ENCODE results near the gene TNPO1. TPM values are rescaled to one million over a fixed set of nuclear protein-coding genes. Genes with fewer than 3 reads are reported as not detected.

Gene TNPO1
- total RNA-seq, 2 donors from 2014 or later = 74.7 to 75.0 TPM

DNA sequence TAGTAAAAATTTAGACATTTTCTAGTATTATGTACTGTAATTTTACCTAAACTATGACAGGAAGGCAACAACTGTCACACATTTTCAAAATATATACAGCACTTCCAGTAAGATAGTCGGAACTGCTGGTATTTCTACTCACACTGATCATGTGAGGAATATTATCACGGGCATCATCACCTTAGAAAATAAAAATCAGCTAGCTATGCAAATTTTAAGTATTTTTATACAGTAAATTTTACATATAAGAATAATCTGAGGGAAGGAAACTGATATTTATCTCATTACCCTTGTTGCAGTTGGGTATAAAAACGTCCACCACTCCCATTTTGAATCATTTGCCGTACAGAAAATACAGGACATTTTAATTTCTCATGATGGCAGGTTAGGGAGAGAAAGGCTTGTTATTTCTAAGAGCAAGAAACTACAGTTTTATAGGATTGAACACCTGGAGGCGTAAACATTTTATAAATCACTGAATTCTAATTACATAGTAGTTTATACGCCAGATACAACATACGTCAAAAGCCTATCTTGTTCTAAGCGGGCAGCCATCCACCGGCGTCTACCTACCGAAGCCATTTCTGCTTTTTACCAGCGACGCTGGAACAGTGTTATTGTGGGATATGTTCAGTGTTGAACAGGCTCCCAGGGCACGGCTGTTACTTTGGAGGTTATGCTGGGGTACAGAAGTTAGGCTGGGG is 729 bp upstream of the TNPO1 start:
- DNase-seq (no peak), ATAC-seq (peak; percentile 20)
- intact Hi-C loops (cut with DNase I, micrococcal nuclease) = no loop called here

DNA sequence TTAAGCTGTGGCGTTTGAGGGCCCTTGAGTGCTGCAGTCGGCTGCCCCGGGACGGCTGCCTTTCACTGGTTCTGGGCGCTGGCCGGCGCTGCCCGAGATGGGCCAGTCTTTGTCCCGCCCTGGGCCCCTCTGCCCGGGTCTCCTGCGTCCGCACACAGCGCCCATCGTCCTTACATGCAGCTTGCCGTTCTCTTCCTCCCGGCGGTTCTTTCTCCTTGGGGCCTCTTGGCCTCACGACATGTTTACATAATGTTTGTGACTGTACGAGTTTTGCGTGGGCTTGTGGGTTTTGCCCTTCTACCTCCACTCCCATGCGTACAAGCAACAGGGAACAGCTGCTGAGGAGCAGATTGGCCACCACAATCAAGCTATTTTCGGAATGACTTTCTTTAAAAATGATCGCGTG is 618 bp downstream of the TNPO1 start:
- peak; percentile 44 to 69 for DNase-seq
- peak; percentile 54 for ATAC-seq
- intact Hi-C loops (cut with DNase I, micrococcal nuclease) = no loop called here

DNA sequence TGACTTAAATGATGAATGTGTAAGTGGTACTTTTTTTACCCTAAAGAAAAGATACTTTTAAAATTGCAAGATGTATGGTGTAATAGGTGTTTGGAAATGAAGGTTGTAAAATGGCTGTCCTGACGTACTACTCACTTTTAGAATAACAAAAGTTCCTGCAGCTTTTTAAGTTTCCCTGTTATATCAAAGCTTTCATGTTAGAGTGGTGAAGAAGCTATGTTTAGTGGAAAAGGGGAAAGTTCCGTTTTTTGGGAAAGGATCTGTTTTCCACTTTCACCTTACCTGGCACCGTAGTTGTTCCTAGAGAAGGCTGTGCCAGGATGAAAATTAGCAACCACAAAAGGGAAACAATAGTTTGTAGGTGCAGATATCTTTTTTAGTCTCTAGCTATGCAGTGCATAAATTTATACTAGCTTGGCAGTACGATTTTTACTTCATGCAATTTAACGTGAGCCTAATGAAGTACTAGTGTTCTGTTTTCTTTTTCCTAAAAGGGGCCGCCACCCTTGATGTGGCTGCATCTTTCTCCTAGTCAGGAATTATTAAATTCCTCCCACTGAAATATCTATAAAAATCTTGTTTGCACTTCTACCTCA is 1.3 kb downstream of the TNPO1 start:
- DNase-seq = no peak
- no peak for ATAC-seq
- intact Hi-C loops (cut with DNase I, micrococcal nuclease) = loop anchor here in 1 of 2 donors (2.0 kb wide), 1 partner anchor 207 kb away; no protein-coding TSS in a partner anchor

DNA sequence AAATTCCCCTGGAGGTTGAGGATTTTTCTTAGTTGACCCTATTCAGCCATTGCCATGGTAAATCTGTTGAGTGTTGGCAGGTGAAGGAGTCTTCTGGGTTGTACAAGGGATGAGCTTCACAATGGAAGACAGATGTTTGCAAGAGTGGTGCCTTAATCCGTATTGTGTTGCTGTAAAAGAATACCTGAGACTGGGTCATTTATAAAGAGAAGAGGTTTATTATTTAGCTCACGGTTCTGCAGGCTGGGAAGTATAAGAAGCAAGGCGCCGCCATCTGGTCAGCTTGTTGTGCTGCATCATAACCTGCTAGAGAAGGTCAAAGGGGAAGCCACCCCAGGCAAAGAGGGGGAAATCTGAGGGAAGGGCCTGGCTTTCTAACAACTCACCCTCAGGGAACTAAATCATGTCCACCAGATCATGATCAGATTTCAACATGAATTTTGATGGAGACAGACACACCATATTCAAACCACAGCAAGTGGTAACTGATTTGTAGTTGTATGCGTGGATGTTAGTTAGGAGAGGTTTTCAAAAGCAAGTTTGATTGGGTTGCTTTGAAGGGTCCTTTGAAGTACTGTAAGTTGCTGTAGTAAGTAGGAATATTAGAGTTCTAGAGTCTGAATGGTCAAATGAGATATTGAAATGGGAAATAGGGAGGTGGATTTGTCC is 2.5 kb downstream of the TNPO1 start:
- no peak for ATAC-seq
- DNase-seq = peak; percentile 60 to 82
- intact Hi-C loops (cut with DNase I, micrococcal nuclease) = loop anchor here in 1 of 2 donors (2.0 kb wide), 1 partner anchor 208 kb away; no protein-coding TSS in a partner anchor

DNA sequence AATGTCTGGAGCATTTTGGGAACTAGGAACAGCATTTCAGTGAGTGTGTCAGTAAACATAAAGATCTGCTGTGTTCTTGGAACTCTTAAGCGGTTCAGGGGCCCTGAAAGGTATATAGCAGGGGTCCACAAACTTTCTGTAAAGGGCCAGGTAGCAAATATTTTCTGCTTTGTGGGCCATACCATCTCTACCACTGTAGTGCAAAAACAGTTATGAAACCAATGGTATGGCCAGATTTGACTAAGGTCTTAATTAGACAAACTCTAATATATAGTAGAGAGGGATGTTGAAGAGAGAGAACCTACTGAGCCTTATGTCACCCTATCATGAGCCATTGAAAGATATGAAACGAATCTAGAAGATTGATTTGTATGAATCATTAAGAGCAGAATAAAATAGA is 5.3 kb downstream of the TNPO1 start:
- ATAC-seq = no peak
- intact Hi-C loops (cut with DNase I, micrococcal nuclease) = loop anchor here in 1 of 2 donors (10.0 kb wide), 1 partner anchor 457 kb away; no protein-coding TSS in a partner anchor
- DNase-seq = no peak

DNA sequence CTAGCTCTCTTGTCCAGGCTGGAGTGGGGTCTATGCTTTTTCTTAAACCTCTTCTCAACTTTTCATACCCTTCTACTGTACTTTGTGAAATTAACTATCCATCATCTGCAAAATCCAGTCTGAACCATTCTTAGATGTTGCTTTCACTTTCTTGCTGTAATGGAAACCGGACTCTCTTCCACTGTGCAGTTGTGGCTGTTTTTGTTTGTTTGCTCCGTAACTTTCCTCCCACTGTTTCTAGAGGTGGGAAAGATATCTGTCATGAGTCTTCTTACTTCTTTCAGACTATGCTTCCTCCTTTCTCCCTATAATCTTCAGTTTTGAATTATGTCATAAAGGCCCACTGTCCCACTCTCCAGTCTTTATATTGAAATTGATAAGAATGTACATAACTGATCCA is 6.5 kb downstream of the TNPO1 start:
- intact Hi-C loops (cut with DNase I, micrococcal nuclease) = loop anchor here in 1 of 2 donors (10.0 kb wide), 1 partner anchor 458 kb away; no protein-coding TSS in a partner anchor

DNA sequence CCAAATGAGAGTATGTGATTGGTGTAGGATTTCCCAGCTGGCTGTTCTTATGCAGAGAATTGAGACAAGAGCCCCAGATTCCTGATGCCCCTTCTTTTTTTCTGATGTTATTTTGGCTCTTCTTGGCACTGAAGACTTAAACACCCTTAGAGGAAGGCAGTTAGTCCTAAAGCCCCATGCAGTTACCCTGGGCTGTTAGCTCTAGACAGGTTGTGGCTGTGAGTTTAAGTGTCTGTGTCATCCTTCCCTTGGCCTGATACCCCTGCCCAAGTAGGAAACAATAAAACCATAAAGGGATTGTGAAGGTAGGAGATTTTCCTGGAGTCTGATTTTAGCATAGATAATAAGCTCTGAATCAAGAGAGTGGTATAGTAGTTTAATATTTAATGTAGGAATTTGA is 13.2 kb downstream of the TNPO1 start:
- ATAC-seq (no peak), DNase-seq (no peak)
- intact Hi-C loops (cut with DNase I, micrococcal nuclease) = loop anchor here in 1 of 2 donors (10.0 kb wide), 1 partner anchor 465 kb away; no protein-coding TSS in a partner anchor

More for the DNA sequence above, 6.5 kb downstream of the TNPO1 start:
- DNase-seq (no peak), ATAC-seq (no peak)

DNA sequence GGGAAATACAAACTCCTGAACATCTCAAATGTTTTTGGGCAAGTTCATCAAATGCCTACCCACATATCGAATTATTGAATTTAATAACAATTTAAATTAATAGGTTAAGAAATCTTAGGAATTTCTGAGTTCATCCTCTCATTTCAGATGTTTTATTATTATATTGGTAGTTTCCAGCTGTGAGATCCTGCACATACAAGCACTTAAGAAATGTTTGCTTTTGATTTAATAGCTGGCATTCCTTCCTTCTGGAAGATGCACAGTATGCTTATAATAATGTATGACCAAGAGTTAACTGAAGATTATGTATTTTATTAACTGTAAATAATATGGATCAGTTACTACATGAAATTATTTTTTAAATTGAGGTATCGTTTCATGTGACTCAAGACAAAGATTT is 13.9 kb downstream of the TNPO1 start:
- intact Hi-C loops (cut with DNase I, micrococcal nuclease) = no loop called here
- DNase-seq (no peak), ATAC-seq (no peak)

DNA sequence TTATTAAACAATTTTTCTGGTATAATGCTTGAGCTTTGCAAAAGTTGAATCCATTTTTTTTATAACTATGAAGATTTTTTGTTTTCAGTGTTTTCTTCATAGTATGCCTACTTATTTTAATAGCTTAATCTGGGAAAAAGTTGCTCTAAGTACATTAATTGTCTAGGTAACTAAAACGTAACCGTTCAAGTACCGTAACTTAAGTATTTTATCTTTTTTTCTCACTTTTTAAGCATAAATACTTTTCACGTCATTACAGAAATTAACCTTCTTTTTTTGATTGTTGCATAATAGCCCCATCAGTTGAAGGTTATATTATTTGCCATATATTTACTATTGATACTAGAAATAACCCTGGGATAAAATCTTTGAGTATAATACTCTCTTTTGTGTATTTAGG is 15.2 kb downstream of the TNPO1 start:
- DNase-seq (no peak), ATAC-seq (no peak)
- intact Hi-C loops (cut with DNase I, micrococcal nuclease) = no loop called here

DNA sequence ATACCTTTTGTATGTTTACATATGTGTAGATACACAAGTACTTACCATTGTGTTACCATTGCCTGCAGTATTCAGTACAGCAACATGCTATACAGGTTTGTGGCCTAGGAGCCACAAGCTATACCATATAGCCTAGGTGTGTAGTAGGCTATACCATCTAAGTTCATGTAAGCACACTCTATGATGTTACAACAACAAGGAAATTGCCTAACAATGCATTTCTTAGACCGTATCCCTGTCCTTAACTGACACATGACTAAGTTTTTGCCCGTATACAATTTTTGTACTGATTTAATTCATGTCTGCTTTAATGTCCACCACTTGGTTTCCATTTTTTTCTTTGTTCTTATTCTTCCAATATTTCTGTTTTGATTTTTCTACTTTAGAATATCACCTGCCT is 18.5 kb downstream of the TNPO1 start:
- no peak for DNase-seq
- intact Hi-C loops (cut with DNase I, micrococcal nuclease) = no loop called here
- no peak for ATAC-seq

DNA sequence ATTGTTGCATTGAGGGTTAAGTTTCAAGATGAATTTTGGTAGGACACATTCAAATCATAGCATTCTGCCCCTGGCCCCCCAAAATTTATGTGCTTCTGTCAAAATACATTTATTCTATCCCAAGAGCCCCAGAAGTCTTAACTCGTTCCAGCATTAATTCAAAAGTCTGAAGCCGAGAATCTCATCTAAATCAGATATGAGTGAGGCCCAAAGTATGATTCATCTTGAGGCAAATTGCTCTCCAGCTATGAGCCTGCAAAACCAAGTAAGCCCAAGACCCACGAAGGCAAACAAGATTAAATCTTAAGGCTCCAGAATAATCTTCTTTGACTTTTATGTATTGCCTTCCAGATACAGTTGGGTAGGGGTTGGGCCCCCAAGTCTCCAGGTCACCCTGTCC is 19.2 kb downstream of the TNPO1 start:
- no peak for ATAC-seq
- intact Hi-C loops (cut with DNase I, micrococcal nuclease) = no loop called here
- no peak for DNase-seq

DNA sequence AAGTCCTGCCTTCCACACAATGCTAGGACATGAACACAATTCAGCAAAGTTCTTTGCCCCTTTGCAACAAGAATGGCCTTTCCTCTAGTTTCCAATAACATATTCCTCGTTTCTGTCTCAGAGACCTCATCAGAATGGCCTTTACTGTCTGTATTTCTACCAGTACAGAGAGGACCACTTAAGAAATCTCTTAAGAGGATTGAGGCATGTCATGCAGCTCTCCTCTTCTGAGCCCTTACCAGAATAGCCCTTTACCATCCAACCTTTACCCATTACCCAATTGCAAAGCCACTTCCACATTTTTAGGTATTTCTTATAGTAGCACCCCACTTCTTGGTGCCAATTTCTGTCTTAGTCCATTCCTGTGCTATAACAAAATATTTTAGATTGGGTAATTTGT is 20.3 kb downstream of the TNPO1 start:
- ATAC-seq (no peak), DNase-seq (no peak)

DNA sequence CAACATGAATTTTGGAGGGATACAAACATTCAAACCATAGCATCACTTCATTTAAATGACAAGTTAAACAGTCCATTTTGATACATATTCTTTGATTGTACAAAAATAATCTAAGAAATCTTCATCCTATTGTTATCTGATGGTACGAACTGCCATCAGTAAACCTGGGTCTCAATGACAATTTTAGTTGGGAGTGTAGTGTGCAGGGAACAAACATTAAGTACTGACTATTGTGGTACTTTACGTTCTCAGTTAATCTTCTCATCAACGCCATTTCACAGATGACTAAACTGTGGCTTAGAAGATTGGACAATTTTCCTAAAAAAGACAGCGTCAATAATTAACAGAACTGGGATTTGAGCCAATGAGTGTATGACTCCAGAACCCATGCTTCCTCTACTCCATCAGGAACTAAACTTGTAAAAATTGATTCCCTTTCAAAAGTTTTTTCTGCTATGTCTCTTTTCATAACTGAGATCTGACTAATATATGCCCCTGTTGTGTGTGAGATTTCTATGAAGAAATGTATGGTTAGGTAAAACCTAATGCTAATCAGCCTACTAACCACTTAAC is 21.1 kb downstream of the TNPO1 start:
- intact Hi-C loops (cut with DNase I, micrococcal nuclease) = no loop called here
- ATAC-seq = peak; percentile 40
- DNase-seq = no peak

More for the DNA sequence above, 20.3 kb downstream of the TNPO1 start:
- intact Hi-C loops (cut with DNase I, micrococcal nuclease) = no loop called here

DNA sequence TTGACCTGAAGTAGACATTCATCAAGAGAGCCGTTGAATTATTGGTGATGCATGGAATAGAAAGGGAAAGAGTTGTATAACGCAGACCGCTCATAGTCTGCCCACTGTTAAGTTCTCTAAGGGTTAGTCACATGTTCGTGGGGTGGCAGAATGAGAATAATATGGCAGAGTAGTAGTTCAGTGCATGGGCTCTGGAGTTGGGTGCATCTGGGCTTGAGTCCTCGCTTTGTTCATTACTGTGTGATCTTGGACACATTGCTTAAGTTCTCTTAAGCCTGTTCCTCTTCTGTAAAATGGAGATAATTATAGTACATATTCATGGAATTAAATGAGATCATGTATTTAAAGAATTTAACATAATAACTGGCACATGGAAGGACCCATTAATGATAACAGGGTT is 23.6 kb downstream of the TNPO1 start:
- intact Hi-C loops (cut with DNase I, micrococcal nuclease) = no loop called here
- DNase-seq (no peak), ATAC-seq (no peak)

DNA sequence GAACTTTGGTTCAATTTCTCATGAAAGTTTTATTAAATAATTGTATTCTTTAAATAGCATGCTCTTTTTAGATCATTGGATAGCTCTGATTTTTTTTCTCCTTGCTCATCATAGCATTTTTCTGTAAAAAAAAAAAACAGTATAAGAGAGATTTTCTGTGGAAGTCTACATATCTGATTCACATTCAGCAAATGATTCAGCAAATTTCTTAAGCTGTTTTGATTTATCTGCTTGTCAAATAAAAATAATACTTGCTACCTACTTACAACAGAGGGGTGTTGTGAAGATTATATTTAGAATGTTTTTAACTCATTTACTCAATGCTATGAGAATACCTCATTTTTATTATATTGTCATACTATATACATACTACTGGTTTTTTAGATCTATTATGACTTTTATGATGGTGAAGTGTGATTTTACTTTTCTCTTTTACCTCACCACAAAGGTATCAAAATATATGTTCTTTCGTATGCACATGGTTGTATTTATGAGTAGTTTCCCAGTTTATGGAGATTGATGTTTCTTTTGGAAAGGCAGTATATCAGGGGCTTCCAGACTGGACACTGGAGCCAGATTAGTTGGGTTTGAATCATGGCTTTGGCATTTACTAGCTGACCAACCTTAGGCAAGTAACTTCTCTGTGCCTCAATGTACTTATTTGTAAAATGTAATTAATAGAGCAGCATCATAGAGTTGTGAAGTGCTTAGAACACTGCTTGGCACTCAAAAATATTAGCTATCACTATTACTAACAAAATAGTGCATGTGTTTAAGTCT is 25.5 kb downstream of the TNPO1 start:
- DNase-seq = no peak
- ATAC-seq = no peak
- intact Hi-C loops (cut with DNase I, micrococcal nuclease) = no loop called here

DNA sequence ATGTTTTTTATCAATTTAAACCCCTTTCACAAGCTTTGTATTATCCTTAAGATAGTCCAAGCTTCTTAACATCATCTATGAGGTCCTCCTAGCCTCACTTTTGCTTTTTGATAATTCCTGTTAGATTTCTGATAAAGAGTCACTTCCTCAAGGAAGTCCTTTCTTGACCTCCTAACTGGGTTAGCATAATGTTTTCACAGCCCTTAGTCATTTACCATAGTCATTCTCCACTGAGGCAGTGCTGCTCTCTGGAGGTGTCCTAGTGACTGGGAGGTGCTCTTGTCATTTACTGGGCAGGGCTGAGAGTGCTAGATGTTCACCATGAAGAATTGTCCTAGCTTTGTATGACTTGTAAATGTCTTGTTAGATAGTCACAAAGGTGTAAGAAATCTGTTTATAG is 26.4 kb downstream of the TNPO1 start:
- ATAC-seq = peak; percentile 91

DNA sequence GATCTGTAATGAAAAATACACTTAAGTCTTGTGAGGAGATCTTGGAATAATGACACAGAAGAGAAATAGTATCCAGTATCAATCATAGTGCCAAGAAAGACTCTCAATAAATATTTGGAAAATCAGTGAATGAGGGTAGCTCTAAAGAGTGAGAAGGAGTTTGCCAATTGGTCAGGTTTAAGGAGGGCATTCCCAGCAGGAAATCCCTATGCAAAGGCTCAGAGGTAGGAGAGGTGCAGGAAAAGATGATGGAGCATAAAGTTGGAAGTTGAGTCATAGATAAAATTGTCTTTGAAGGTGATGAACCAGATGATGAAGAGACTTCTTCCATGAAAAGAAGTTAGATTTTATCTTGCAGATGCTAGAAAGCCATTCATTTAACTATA is 27.8 kb downstream of the TNPO1 start:
- ATAC-seq = no peak
- intact Hi-C loops (cut with DNase I, micrococcal nuclease) = no loop called here
- DNase-seq = no peak

More for the DNA sequence above, 26.4 kb downstream of the TNPO1 start:
- DNase-seq = no peak
- intact Hi-C loops (cut with DNase I, micrococcal nuclease) = no loop called here

DNA sequence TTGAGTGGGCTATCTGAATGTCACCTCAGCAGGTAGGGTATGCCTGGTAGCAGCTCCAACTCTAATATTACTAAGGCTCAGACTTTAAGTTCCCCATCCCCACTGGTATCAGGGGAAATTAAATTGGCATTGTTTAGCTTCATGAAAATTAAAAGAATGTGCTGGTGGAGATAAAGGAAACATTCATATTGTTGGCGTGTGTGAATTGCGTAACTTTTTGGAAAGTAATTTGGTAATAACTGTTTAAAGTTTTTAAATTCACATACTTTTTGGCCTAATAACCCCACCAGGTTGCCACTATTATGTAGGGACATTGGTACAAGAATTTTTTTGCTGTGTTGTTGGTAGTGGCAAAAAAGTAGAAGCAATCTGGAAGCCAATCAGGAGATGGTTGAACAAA is 29.4 kb downstream of the TNPO1 start:
- no peak for DNase-seq
- intact Hi-C loops (cut with DNase I, micrococcal nuclease) = no loop called here
- ATAC-seq = no peak

DNA sequence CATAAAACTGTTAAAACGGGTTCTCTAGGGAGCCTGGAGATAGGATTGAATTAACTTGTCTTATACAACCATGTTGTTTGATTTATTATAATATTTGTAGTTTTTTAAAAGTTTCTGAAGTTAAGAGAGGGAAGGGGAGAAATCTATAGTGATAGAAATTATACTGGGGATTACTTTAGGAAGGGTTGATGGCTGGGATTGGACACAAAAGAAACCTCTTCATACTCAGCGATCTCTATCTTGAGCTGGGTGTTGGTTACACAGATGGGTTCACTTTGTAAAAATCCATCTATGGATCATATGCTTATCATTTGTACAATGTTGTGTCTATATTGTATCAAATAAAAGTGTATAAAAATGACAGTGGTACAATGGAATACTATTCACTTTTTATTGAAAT is 30.0 kb downstream of the TNPO1 start:
- intact Hi-C loops (cut with DNase I, micrococcal nuclease) = no loop called here
- no peak for ATAC-seq
- DNase-seq = no peak

Data from left colon (tissue), 2 donors.